Suppressor macrophage treated with lipopolysaccharide for 4 hours (primary cell): Measurements from ENCODE around the gene UGT1A6.
A peak's percentile ranks its signal among the peaks of the same experiment; 100 is the strongest.
"Not testable (repeated sequence)": the region's sequence is repeated elsewhere in the genome, so short reads cannot be mapped to it uniquely, and the experiment has no call there.

Experiments
- DNase-seq: peaks from one replicate; pipeline ENCODE4 v3.0.0-alpha.2; 2020

UGT1A6 gene

GRCh38 chr2:233692648-233693047, at the start of gene UGT1A6:
Gene UGT1A6, plus strand, starts transcription at chr2:233692890. Its CDS starts 115 bp downstream, at chr2:233693005.
- no peak for DNase-seq

DNA sequence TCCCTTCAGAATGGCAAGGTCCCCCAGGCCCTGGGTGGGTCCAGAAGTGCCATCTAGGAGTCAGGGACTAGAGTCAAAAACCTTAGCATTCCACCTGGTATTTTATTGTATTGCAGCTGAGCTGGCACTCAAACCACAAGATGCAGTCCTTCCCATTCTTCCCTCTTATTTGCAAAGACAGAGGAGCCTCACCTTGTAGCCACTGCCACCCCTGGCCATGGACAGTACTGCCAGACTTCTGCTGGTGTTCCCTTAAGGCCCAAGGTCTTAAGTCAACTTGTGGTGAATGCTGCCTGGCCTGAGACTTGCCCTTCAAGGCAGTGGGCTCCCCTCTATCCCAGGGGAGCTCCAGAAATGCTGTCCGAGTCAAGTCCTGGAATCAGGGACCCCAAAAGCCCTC, 49.6 kb upstream of the UGT1A6 start:
- DNase-seq, result no peak

- DNase-seq, result not testable (repeated sequence)
Measured at GRCh38 chr2:233646033-233646432, 46.7 kb upstream of the UGT1A6 start.

GRCh38 chr2:233650981-233651380, 41.7 kb upstream of the UGT1A6 start:
- no peak for DNase-seq

DNA sequence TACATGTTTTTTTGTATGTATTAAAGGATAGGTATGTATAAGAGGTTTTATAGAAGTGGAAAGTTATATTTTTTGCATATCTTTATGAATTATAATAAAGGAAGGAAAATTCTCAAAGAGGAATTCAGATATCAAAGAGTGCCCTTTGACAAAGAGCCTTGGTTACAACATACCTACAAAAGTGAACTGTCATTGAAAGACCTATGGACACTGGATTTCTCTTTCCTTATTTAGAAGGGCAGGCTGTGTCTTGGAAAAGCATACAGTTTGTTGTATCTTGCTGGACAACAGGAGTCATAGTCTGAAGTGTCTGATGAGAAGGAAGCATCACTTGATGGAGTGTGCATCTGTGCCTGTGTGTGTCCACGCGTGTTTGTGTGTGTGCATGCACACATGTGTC, 41.3 kb upstream of the UGT1A6 start:
- no peak for DNase-seq

DNA sequence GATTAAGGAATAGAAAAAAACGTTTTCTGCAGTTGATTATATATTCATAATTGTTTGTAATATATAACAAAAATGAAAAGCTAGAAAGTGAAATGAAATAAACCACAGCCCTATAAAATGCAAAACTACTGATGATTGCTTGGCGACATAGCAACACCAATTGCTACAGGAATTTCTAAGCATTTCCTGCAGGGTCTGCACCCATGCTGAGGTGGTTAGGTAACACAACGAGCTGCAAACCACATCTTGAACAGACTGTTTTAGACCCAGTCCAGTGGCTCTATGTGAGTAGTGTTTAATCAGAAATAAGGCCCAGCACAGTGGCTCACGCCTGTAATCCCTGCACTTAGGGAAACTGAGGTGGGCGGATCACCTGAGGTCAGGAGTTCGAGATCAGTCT, 38.2 kb upstream of the UGT1A6 start:
- DNase-seq, result no peak

- no peak for DNase-seq
Measured at GRCh38 chr2:233655043-233655442, 37.6 kb upstream of the UGT1A6 start.

- not testable (repeated sequence) for DNase-seq
Measured at GRCh38 chr2:233655943-233656342, 36.7 kb upstream of the UGT1A6 start.

- no peak for DNase-seq
Measured at GRCh38 chr2:233656443-233656842, 36.2 kb upstream of the UGT1A6 start.

DNA sequence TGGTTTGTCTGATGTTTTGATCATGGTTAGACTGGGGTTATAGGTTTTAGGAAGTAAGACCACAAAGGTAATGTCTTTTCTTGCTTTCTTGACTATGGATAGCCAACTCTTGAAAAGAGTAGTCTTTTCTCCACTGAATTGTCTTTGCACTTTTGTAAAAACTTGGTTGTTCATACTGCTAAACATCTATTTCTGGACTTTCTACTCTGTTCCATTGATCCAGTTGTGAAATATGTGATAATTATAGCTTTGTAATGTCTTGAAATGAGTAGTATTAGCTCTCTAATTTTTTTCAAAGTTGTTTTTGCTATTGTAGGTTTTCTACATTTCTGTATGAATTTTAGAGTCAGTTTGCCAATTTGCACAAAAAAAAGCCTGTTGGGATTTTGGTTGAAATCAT, 34.1 kb upstream of the UGT1A6 start:
- DNase-seq, result no peak

- no peak for DNase-seq
Measured at GRCh38 chr2:233663911-233664310, 28.8 kb upstream of the UGT1A6 start.

- no peak for DNase-seq
Measured at GRCh38 chr2:233668605-233669260, 24.0 kb upstream of the UGT1A6 start.

GRCh38 chr2:233671290-233672161, 21.2 kb upstream of the UGT1A6 start, which contains the start of gene UGT1A9:
Gene UGT1A9, plus strand, starts transcription at chr2:233671898. Its CDS starts 37 bp downstream, at chr2:233671935.
- no peak for DNase-seq

- DNase-seq, result no peak
Measured at GRCh38 chr2:233672886-233673285, 19.8 kb upstream of the UGT1A6 start.

GRCh38 chr2:233673896-233674295, 18.8 kb upstream of the UGT1A6 start:
- no peak for DNase-seq

- DNase-seq, result no peak
Measured at GRCh38 chr2:233674314-233674713, 18.4 kb upstream of the UGT1A6 start.

GRCh38 chr2:233674995-233675394, 17.7 kb upstream of the UGT1A6 start:
- DNase-seq, result no peak

- DNase-seq, result no peak
Measured at GRCh38 chr2:233676046-233676445, 16.6 kb upstream of the UGT1A6 start.

- no peak for DNase-seq
Measured at GRCh38 chr2:233679196-233679595, 13.5 kb upstream of the UGT1A6 start.

DNA sequence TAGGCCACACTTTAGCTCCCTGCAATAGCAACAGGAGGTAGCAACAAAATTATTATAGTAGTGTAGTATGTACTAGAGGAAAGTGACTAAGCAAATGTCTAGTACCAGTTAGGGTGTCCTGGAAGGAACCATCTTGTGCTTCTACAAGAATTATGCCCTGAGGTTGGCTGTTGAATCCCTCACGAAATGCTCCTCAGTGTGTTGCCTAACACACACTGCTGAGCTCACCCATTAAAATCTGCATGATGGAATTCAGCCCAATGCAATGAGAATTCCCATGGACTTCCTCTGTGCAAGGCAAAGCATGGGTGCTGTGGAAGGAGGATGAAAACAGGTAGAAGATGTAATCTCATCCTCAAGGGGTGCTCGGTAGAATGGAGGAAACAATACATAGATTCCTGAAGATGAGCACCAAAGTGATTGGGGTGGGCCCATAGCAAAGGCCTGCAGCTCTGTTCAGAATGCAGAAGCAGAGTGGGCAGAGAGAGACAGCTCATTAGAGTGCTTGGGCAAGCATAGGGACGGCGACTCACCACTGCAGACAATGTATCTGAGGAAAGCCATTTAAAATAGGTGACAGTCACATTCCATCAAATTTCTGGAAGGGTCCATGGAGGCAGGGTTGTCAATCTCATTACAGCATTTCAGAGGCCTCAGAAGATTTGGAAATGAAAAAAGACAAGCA, 12.2 kb upstream of the UGT1A6 start:
- DNase-seq, result peak; percentile 32

GRCh38 chr2:233681521-233682099, 11.1 kb upstream of the UGT1A6 start, which contains the start of gene UGT1A7:
Gene UGT1A7, plus strand, starts transcription at chr2:233681901. Its CDS starts 37 bp downstream, at chr2:233681938.
- DNase-seq, result no peak

DNA sequence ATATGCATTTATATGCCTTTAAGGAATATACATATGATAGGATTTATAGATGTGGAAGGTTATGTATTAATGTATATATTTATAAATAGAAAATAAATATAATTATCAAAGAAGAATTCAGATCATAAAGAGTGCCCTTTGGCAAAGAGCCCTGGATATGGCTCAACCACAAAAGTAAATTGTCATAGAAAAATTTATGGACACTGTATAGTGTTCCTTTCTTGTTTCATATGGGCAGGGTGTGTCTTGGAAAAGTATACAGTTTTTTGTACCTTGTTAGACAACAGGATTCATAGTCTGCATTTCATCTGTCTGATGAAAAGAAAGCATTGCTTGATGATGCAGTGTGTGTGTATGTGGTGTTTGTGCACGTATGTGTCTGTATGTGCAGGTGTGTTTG, 8.1 kb upstream of the UGT1A6 start:
- DNase-seq, result no peak

DNA sequence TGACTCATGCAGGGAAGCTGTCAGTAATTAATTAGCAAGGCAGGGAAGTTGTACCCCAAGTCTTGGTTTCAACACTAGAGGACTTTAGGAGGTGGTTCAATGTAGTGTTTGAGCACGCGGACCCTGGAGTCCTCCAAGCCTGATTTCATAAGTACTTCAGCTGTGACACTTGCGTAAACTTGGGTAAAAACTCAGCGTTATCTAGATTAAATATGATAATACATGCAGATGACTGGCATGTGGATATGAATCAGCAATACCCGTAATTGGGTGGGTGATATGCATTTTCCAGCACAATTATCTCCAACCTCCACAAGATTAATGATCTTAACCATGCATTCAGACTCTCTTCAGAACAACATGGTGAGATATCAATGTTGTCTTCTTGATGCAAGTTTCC, 5.8 kb upstream of the UGT1A6 start:
- DNase-seq, result no peak
